H9 (cell line): Measurements from ENCODE around the gene ARCN1. TPM values are rescaled to one million over a fixed set of nuclear protein-coding genes. Genes with fewer than 3 reads are reported as not detected.

ENCODE experiments used
- DNase-seq: peaks from one replicate; pipeline ENCODE4 v3.0.0-alpha.2; 2017
- H2AFZ ChIP-seq: one replicate; pipeline ENCODE4 v1.6.1; 2013; ENCODE audit warnings: mild to moderate bottlenecking, low read length, control low read depth, moderate library complexity
- H2AK5ac ChIP-seq: 2 replicates; pipeline ENCODE4 v1.6.1; 2013; ENCODE audit warnings: low read length, control low read depth, mixed read lengths; ENCODE audit not compliant: insufficient read length
- H2BK120ac ChIP-seq: one replicate; pipeline ENCODE4 v1.6.1; 2013; ENCODE audit warnings: low read depth, mild to moderate bottlenecking, low read length, control low read depth, inconsistent platforms; ENCODE audit not compliant: poor library complexity, severe bottlenecking
- H2BK12ac ChIP-seq: 2 replicates; pipeline ENCODE4 v1.6.1; 2013; ENCODE audit warnings: low read length, control low read depth, mixed read lengths, low read depth; ENCODE audit not compliant: insufficient read length
- H2BK15ac ChIP-seq: 2 replicates; pipeline ENCODE4 v1.6.1; 2013; ENCODE audit warnings: low read depth, low read length, control low read depth
- H2BK20ac ChIP-seq: one replicate; pipeline ENCODE4 v1.6.1; 2013; ENCODE audit warnings: low read depth, mild to moderate bottlenecking, low read length, control low read depth, inconsistent platforms; ENCODE audit not compliant: poor library complexity, severe bottlenecking
- H2BK5ac ChIP-seq: 2 replicates; pipeline ENCODE4 v1.6.1; 2013; ENCODE audit warnings: low read length, control low read depth, mixed read lengths; ENCODE audit not compliant: insufficient read length
- H3K14ac ChIP-seq: 2 replicates; pipeline ENCODE4 v1.6.1; 2013; ENCODE audit warnings: low read length, control low read depth; ENCODE audit not compliant: insufficient read depth
- H3K18ac ChIP-seq: 2 replicates; pipeline ENCODE4 v1.6.1; 2013; ENCODE audit warnings: low read depth, mild to moderate bottlenecking, mixed read lengths, low read length, control low read depth; ENCODE audit not compliant: insufficient read length
- H3K23ac ChIP-seq: 2 replicates; pipeline ENCODE4 v1.6.1; 2013; ENCODE audit warnings: low read length, control low read depth, mixed read lengths, low read depth; ENCODE audit not compliant: insufficient read length
- H3K23me2 ChIP-seq: 2 replicates; pipeline ENCODE4 v1.6.1; 2013; ENCODE audit warnings: low read depth, mild to moderate bottlenecking, mixed read lengths, low read length, control low read depth; ENCODE audit not compliant: insufficient read length, poor library complexity, severe bottlenecking
- H3K27ac ChIP-seq: 2 replicates; pipeline ENCODE4 v1.5.1; 2013; ENCODE audit warnings: low read length, control low read depth, mixed read lengths, low read depth; ENCODE audit not compliant: insufficient read length
- H3K27me3 ChIP-seq: 2 replicates; pipeline ENCODE4 v1.6.1; 2013; ENCODE audit warnings: low read length, control low read depth, inconsistent platforms; ENCODE audit not compliant: insufficient read depth
- H3K4ac ChIP-seq: 2 replicates; pipeline ENCODE4 v1.6.1; 2013; ENCODE audit warnings: low read depth, mild to moderate bottlenecking, control low read depth, inconsistent platforms, low read length, moderate library complexity
- H3K4me1 ChIP-seq: 2 replicates; pipeline ENCODE4 v1.6.1; 2013; ENCODE audit warnings: low read length, control low read depth, inconsistent platforms; ENCODE audit not compliant: insufficient read depth
- H3K4me2 ChIP-seq: 2 replicates; pipeline ENCODE4 v1.6.1; 2013; ENCODE audit warnings: low read length, control low read depth, mixed read lengths; ENCODE audit not compliant: insufficient read length, insufficient read depth
- H3K56ac ChIP-seq: 2 replicates; pipeline ENCODE4 v1.6.1; 2013; ENCODE audit warnings: low read depth, mild to moderate bottlenecking, mixed read lengths, low read length, control low read depth; ENCODE audit not compliant: insufficient read length
- H3K79me1 ChIP-seq: 2 replicates; pipeline ENCODE4 v1.6.1; 2013; ENCODE audit warnings: low read depth, mild to moderate bottlenecking, moderate library complexity, low read length, control low read depth, inconsistent platforms; ENCODE audit not compliant: insufficient read depth, poor library complexity, severe bottlenecking
- H3K79me2 ChIP-seq: 2 replicates; pipeline ENCODE4 v1.6.1; 2013; ENCODE audit warnings: low read length, control low read depth, inconsistent platforms; ENCODE audit not compliant: insufficient read depth
- H3K9ac ChIP-seq: 2 replicates; pipeline ENCODE4 v1.6.1; 2013; ENCODE audit warnings: low read length, control low read depth, mixed read lengths; ENCODE audit not compliant: insufficient read length; ENCODE audit errors: extremely low read depth
- H3K9me3 ChIP-seq: one replicate; pipeline ENCODE4 v1.6.1; 2013; ENCODE audit warnings: low read depth, low read length, inconsistent platforms; ENCODE audit not compliant: control insufficient read depth
- H3T11ph ChIP-seq: one replicate; pipeline ENCODE4 v1.6.1; 2013; ENCODE audit warnings: mild to moderate bottlenecking, low read length, control low read depth, inconsistent platforms
- H4K20me1 ChIP-seq: one replicate; pipeline ENCODE4 v1.6.1; 2013; ENCODE audit not compliant: control insufficient read depth, insufficient read length, insufficient read depth
- H4K5ac ChIP-seq: 2 replicates; pipeline ENCODE4 v1.6.1; 2013; ENCODE audit warnings: low read depth, mild to moderate bottlenecking, mixed read lengths, low read length, control low read depth; ENCODE audit not compliant: insufficient read length
- H4K8ac ChIP-seq: replicated peaks from 2 replicates; pipeline ENCODE4 v1.6.1; 2013; ENCODE audit warnings: low read length, control low read depth, mixed read lengths, low read depth; ENCODE audit not compliant: insufficient read length
- H4K91ac ChIP-seq: 2 replicates; pipeline ENCODE4 v1.6.1; 2013; ENCODE audit warnings: low read depth, mild to moderate bottlenecking, moderate library complexity, mixed read lengths, low read length, control low read depth; ENCODE audit not compliant: insufficient read length
- H3K27ac Mint-ChIP-seq, 3 experiments: 2 replicates in 2 of 3; 3 replicates in 1 of 3; pipeline ENCODE4 v1.8.0; 2020 to 2021; ENCODE audit warnings: mixed read lengths in 3 of 3, mild to moderate bottlenecking in 1 of 3, moderate library complexity in 1 of 3
- H3K27me3 Mint-ChIP-seq: 2 replicates; pipeline ENCODE4 v1.8.0; 2021; ENCODE audit warnings: low read depth, mild to moderate bottlenecking, moderate library complexity, mixed read lengths
- H3K36me3 Mint-ChIP-seq, 3 experiments: 2 replicates in 2 of 3; 3 replicates in 1 of 3; pipeline ENCODE4 v1.8.0; 2020 to 2021; ENCODE audit warnings: low read depth in 3 of 3, mixed read lengths in 3 of 3; ENCODE audit not compliant: insufficient read depth in 1 of 3
- H3K4me1 Mint-ChIP-seq, 2 experiments: 2 replicates each; pipeline ENCODE4 v1.8.0; 2020; ENCODE audit warnings: mixed read lengths in 2 of 2
- H3K4me3 Mint-ChIP-seq, 2 experiments: 2 replicates in 1 of 2; 3 replicates in 1 of 2; pipeline ENCODE4 v1.8.0; 2020 to 2021; ENCODE audit warnings: mild to moderate bottlenecking in 2 of 2, mixed read lengths in 2 of 2, moderate library complexity in 1 of 2
- H3K9me3 Mint-ChIP-seq, 2 experiments: 2 replicates in 1 of 2; 3 replicates in 1 of 2; pipeline ENCODE4 v1.8.0; 2020; ENCODE audit warnings: mild to moderate bottlenecking in 2 of 2, mixed read lengths in 2 of 2, moderate library complexity in 1 of 2
- CTCF ChIP-seq: fragments of 200-600 bp; sonication (generic); conservative IDR thresholded peaks from 3 replicates; pipeline ENCODE4 v1.8.0; 2021; ENCODE audit warnings: antibody characterized with exemption, mild to moderate bottlenecking
- WGBS: extraction: QIAGEN DNeasy Blood & Tissue Kit; methylation state at CpG from one replicate; pipeline ENCODE4 v1.1.7; 2013; ENCODE audit warnings: missing lambda C conversion rate, low lambda C conversion rate, mixed read lengths; ENCODE audit not compliant: insufficient read length; ENCODE audit errors: extremely low coverage; 5-methylcytosine and 5-hydroxymethylcytosine counted together
- total RNA-seq: library from RNA; stranded (reverse); gene quantifications from 2 replicates; pipeline ENCODE4 v1.2.1, GENCODE V29; 2021

Gene ARCN1
- total RNA-seq, 1 experiment from 2014 or later: 152 TPM

GRCh38 chr11:118608360-118609227 is 36.4 kb downstream of the ARCN1 start:
- no peak overlapping the region; a peak in 1 of 7 replicates for H3K27ac Mint-ChIP-seq

More at GRCh38 chr11:118608360-118609227, 36.4 kb downstream of the ARCN1 start:
- Histone ChIP-seq H3K4me2 (peak overlapping the region; percentile 46), H3T11ph (no peak overlapping the region), H3K9me3 (no peaks in the 10 kb centered on the region), H3K27ac (no peak overlapping the region), H4K20me1 (no peaks in the 10 kb centered on the region), H3K4ac (no peak overlapping the region), H3K9ac (no peak overlapping the region), H3K79me2 (no peaks in the 10 kb centered on the region), H2AK5ac (no peak overlapping the region), H4K8ac (no peak overlapping the region), H2BK15ac (no peak overlapping the region), H3K18ac (peak overlapping the region; percentile 20), H2BK12ac (no peak overlapping the region), H2AFZ (no peak overlapping the region), H4K91ac (no peak overlapping the region), H3K56ac (no peak overlapping the region), H3K79me1 (no peaks in the 10 kb centered on the region), H4K5ac (no peak overlapping the region), H3K23ac (no peak overlapping the region), H3K27me3 (peaks cover 56% of the 10 kb centered on the region), H3K14ac (no peak overlapping the region), H3K23me2 (peaks cover 16% of the 10 kb centered on the region), H2BK5ac (no peak overlapping the region), H2BK20ac (no peak overlapping the region), H3K4me1 (peaks cover 8% of the 10 kb centered on the region), H2BK120ac (no peak overlapping the region)
- Mint-ChIP-seq H3K9me3 (peaks cover 0 to 6% of the 10 kb centered on the region in 2 experiments; a peak in 4 of 5 replicates), H3K27me3 (peaks cover 81% of the 10 kb centered on the region), H3K4me1 (peaks cover 50 to 60% of the 10 kb centered on the region in 2 experiments), H3K4me3 (peak overlapping the region; percentile 54 to 85), H3K36me3 (peaks cover 0 to 4% (median 0%) of the 10 kb centered on the region in 3 experiments; a peak in 3 of 7 replicates)
- TF ChIP-seq CTCF: no peak
- no CpG with 5 or more reads among the region's 69 CpGs for WGBS
- DNase-seq: no peak
